CD4-positive, alpha-beta memory T cell (primary cell): ENCODE data around the gene SPATA46. TPM values are rescaled to one million over a fixed set of nuclear protein-coding genes. Genes with fewer than 3 reads are reported as not detected.

Experiments
- CTCF ChIA-PET: fragments of 350-600 bp; sonication (Branson Sonifier 250); formaldehyde crosslinking; loops from one replicate; lab custom pipeline; 2021; ENCODE audit warnings: inconsistent platforms; ENCODE audit not compliant: partially characterized antibody; lab: Charles Lee
- POLR2A ChIA-PET: fragments of 350-600 bp; sonication (Branson Sonifier 250); formaldehyde crosslinking; loops from one replicate; lab custom pipeline; 2021; ENCODE audit not compliant: partially characterized antibody; lab: Charles Lee
- DNase-seq, 5 donors: peaks; one replicate each; pipeline versions ENCODE4 v3.0.0 to v3.0.0-alpha.2; 2020 to 2022; ENCODE audit warnings: mixed read lengths in 1 of 5
- H3K27ac ChIP-seq: one replicate; pipeline ENCODE4 v1.7.0; 2013; ENCODE audit warnings: low read depth, low read length
- H3K27me3 ChIP-seq: 2 replicates; pipeline ENCODE4 v1.7.0; 2013; ENCODE audit warnings: mild to moderate bottlenecking, low read length, moderate library complexity; ENCODE audit not compliant: insufficient read depth
- H3K36me3 ChIP-seq: 2 replicates; pipeline ENCODE4 v1.7.0; 2013; ENCODE audit warnings: mild to moderate bottlenecking, low read length, moderate library complexity; ENCODE audit not compliant: insufficient read depth
- H3K4me1 ChIP-seq: 2 replicates; pipeline ENCODE4 v1.7.0; 2013; ENCODE audit warnings: mild to moderate bottlenecking, low read length, moderate library complexity; ENCODE audit not compliant: insufficient read depth
- H3K4me3 ChIP-seq, 2 donors: one replicate each; pipeline ENCODE4 v1.7.0; 2013; ENCODE audit warnings: low read length in 2 of 2, mild to moderate bottlenecking in 1 of 2
- H3K9me3 ChIP-seq, 2 donors: one replicate each; pipeline ENCODE4 v1.7.0; 2013; ENCODE audit warnings: low read length in 2 of 2, control low read depth in 1 of 2; ENCODE audit not compliant: control insufficient read depth in 1 of 2
- H3K27ac Mint-ChIP-seq, 7 donors: one replicate each; pipeline ENCODE4 v1.8.0; 2020 to 2021; ENCODE audit warnings: mixed read lengths in 7 of 7, mild to moderate bottlenecking in 6 of 7, inconsistent platforms in 3 of 7, moderate library complexity in 3 of 7
- H3K27me3 Mint-ChIP-seq, 2 donors: one replicate each; pipeline ENCODE4 v1.8.0; 2020 to 2021; ENCODE audit warnings: mixed read lengths in 2 of 2
- H3K36me3 Mint-ChIP-seq, 2 donors: one replicate each; pipeline ENCODE4 v1.8.0; 2020 to 2021; ENCODE audit warnings: mixed read lengths in 2 of 2, inconsistent platforms in 1 of 2, mild to moderate bottlenecking in 1 of 2
- H3K4me1 Mint-ChIP-seq, 4 donors: one replicate each; pipeline ENCODE4 v1.8.0; 2020 to 2021; ENCODE audit warnings: mixed read lengths in 4 of 4, mild to moderate bottlenecking in 1 of 4
- H3K4me3 Mint-ChIP-seq, 8 donors: one replicate each; pipeline ENCODE4 v1.8.0; 2020 to 2021; ENCODE audit warnings: mixed read lengths in 8 of 8, mild to moderate bottlenecking in 7 of 8, moderate library complexity in 6 of 8, inconsistent platforms in 3 of 8
- H3K9me3 Mint-ChIP-seq, 8 donors: one replicate each; pipeline ENCODE4 v1.8.0; 2020 to 2021; ENCODE audit warnings: mixed read lengths in 8 of 8, mild to moderate bottlenecking in 5 of 8, inconsistent platforms in 3 of 8, moderate library complexity in 1 of 8
- intact Hi-C: fragments of 100-400 bp; cut with micrococcal nuclease; formaldehyde crosslinking; loops from one replicate; pipeline ENCODE4 v1.15.1; 2023
- microRNA-seq: library from miRNA; unstranded; fragments of <30 nt; microRNA quantifications from one replicate; pipeline ENCODE4 v1.2.0, GENCODE V29; 2021; ENCODE audit warnings: borderline replicate concordance, borderline number of aligned reads, borderline microRNAs expressed, mixed read lengths
- polyA plus RNA-seq, 2 donors: library from polyadenylated mRNA; unstranded; fragments of 300-500 nt; fragmentation: Illumina TruSeq; gene quantifications; one replicate each; pipeline ENCODE4 v1.2.3, GENCODE V29; 2021
- total RNA-seq, 2 experiments: library from RNA; stranded (reverse); gene quantifications; one replicate each; pipeline ENCODE4 v1.2.3, GENCODE V29; 2021

Gene SPATA46
- total and polyA plus RNA-seq, 4 experiments from 2014 or later, result not detected

DNA sequence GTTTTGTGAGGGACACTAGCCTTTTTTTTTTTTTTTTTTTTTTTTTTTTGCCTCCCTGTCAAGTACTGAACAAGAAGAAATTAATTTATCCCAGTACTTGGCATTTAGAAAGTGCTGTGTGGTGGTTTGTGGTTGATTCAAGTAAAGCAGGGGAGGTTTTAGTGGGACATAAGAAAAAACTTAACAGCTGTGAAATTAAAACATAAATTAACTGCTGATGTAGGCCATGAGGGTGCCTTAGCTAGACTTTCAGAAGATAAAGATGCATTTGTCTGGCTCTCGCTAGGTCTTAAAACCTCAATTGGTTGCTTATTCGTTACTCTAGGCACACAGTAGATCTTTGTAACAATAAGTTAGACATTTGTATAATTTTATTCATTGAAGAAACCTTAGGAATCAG, 52.3 kb downstream of the SPATA46 start:
- no peaks in the 10 kb centered on the region for H3K4me1 Mint-ChIP-seq
- ChIA-PET POLR2A (no interaction called here), CTCF (no interaction called here)
- H3K4me3 Mint-ChIP-seq, result no peak overlapping the region
- H3K27me3 Mint-ChIP-seq, result peaks cover 6 to 9% of the 10 kb centered on the region in 2 donors
- intact Hi-C loops, result no loop called here
- Histone ChIP-seq H3K27ac (no peak overlapping the region), H3K4me1 (no peaks in the 10 kb centered on the region), H3K36me3 (no peaks in the 10 kb centered on the region), H3K9me3 (no peaks in the 10 kb centered on the region), H3K4me3 (no peak overlapping the region), H3K27me3 (peaks cover 3% of the 10 kb centered on the region)
- no peak overlapping the region for H3K27ac Mint-ChIP-seq
- H3K36me3 Mint-ChIP-seq, result no peaks in the 10 kb centered on the region
- no peak for DNase-seq
- no peaks in the 10 kb centered on the region for H3K9me3 Mint-ChIP-seq

Small RNA genes lying within 50 kb of the gene (microRNA-seq; reads per million reads assigned to microRNA genes)
- not detected for gene MIR556

Other genes with a start within 250 kb of the SPATA46 start
- gene C1orf226, start 4.9 kb upstream of the SPATA46 start, total RNA-seq, result not detected
- gene C1orf226, start 4.9 kb upstream of the SPATA46 start, polyA plus RNA-seq, result not detected
- gene SH2D1B, start 35.3 kb upstream of the SPATA46 start, total RNA-seq, result not detected
- gene SH2D1B, start 35.3 kb upstream of the SPATA46 start, polyA plus RNA-seq, result under 1 TPM in 1 of 2 donors, not detected in 1; 0.23 TPM
- gene UHMK1, start 121.0 kb upstream of the SPATA46 start, total RNA-seq, result 10 to 100 TPM; 70.2 to 72.5 TPM
- 10 to 100 TPM; 35.7 to 53.4 TPM for gene UHMK1, start 121.0 kb upstream of the SPATA46 start, polyA plus RNA-seq
- gene UAP1, start 184.9 kb upstream of the SPATA46 start, total RNA-seq, result 10 to 100 TPM; 21.5 to 22.7 TPM
- 10 to 100 TPM; 24.6 to 33.7 TPM for gene UAP1, start 184.9 kb upstream of the SPATA46 start, polyA plus RNA-seq